BLaER1 treated with 17β-estradiol and CSF1 and Interleukin-3, amounts not matched to agents 10 nM and 100 nM (cell line): ENCODE results near the gene LIPG.

ENCODE experiments used
- H3K27ac ChIP-seq, 11 experiments: shearing (Covaris generic); formaldehyde crosslinking; 2 replicates each; pipeline ENCODE4 v1.8.1; 2022
- H3K27me3 ChIP-seq, 11 experiments: shearing (Covaris generic); formaldehyde crosslinking; 2 replicates each; pipeline ENCODE4 v1.8.1; 2022
- H3K36me3 ChIP-seq, 11 experiments: shearing (Covaris generic); formaldehyde crosslinking; 2 replicates each; pipeline ENCODE4 v1.8.1; 2022
- H3K4me1 ChIP-seq, 10 experiments: shearing (Covaris generic); formaldehyde crosslinking; 2 replicates each; pipeline ENCODE4 v1.8.1; 2022
- H3K4me2 ChIP-seq, 11 experiments: shearing (Covaris generic); formaldehyde crosslinking; 2 replicates each; pipeline ENCODE4 v1.8.1; 2022
- H3K4me3 ChIP-seq, 10 experiments: shearing (Covaris generic); formaldehyde crosslinking; 2 replicates each; pipeline ENCODE4 v1.8.1; 2022
- H3K9ac ChIP-seq, 11 experiments: shearing (Covaris generic); formaldehyde crosslinking; 2 replicates each; pipeline ENCODE4 v1.8.1; 2022
- H3K9me3 ChIP-seq, 11 experiments: shearing (Covaris generic); formaldehyde crosslinking; replicated peaks in 1 of 11; 2 replicates each; pipeline ENCODE4 v1.8.1; 2022
- H4K20me1 ChIP-seq, 11 experiments: shearing (Covaris generic); formaldehyde crosslinking; 2 replicates each; pipeline ENCODE4 v1.8.1; 2022
- Cebpa-rat ChIP-seq, 11 experiments: shearing (Covaris generic); IDR thresholded peaks; 2 replicates each; pipeline ENCODE4 v1.8.1; 2022

The LIPG gene

GRCh38 chr18:49638209-49638785, 76.4 kb downstream of the LIPG start:
- TF ChIP-seq Cebpa-rat (IDR thresholded peaks at IDR 0.05) = no peak
- H3K9me3 ChIP-seq = no peaks in the 10 kb centered on the region
- H3K4me3 ChIP-seq = no peak overlapping the region
- H3K9ac ChIP-seq = no peak overlapping the region
- H3K36me3 ChIP-seq = no peaks in the 10 kb centered on the region
- no peaks in the 10 kb centered on the region for H4K20me1 ChIP-seq
- H3K4me2 ChIP-seq = no peak overlapping the region
- no peaks in the 10 kb centered on the region for H3K27me3 ChIP-seq
- H3K4me1 ChIP-seq = no peaks in the 10 kb centered on the region
- H3K27ac ChIP-seq = no peak overlapping the region

GRCh38 chr18:49638891-49639557, 77.2 kb downstream of the LIPG start:
- H3K4me1 ChIP-seq = no peaks in the 10 kb centered on the region
- no peak overlapping the region for H3K4me3 ChIP-seq
- H3K9me3 ChIP-seq = no peaks in the 10 kb centered on the region
- no peak overlapping the region for H3K9ac ChIP-seq
- H3K4me2 ChIP-seq = no peak overlapping the region
- H3K27me3 ChIP-seq = no peaks in the 10 kb centered on the region
- no peak for TF ChIP-seq Cebpa-rat (IDR thresholded peaks at IDR 0.05)
- H3K36me3 ChIP-seq = no peaks in the 10 kb centered on the region
- no peak overlapping the region for H3K27ac ChIP-seq
- no peaks in the 10 kb centered on the region for H4K20me1 ChIP-seq

GRCh38 chr18:49639643-49640391, 78.0 kb downstream of the LIPG start:
- no peaks in the 10 kb centered on the region for H3K9me3 ChIP-seq
- no peaks in the 10 kb centered on the region for H3K4me1 ChIP-seq
- no peaks in the 10 kb centered on the region for H4K20me1 ChIP-seq
- no peak overlapping the region for H3K9ac ChIP-seq
- no peak overlapping the region for H3K4me2 ChIP-seq
- no peak overlapping the region for H3K4me3 ChIP-seq
- no peaks in the 10 kb centered on the region for H3K36me3 ChIP-seq
- H3K27ac ChIP-seq = no peak overlapping the region
- H3K27me3 ChIP-seq = no peaks in the 10 kb centered on the region
- no peak for TF ChIP-seq Cebpa-rat (IDR thresholded peaks at IDR 0.05)

GRCh38 chr18:49640741-49641140, 78.9 kb downstream of the LIPG start:
- no peak for TF ChIP-seq Cebpa-rat (IDR thresholded peaks at IDR 0.05)
- Histone ChIP-seq H3K4me1 (no peaks in the 10 kb centered on the region), H3K27ac (no peak overlapping the region), H3K36me3 (no peaks in the 10 kb centered on the region), H3K4me3 (no peak overlapping the region), H3K4me2 (no peak overlapping the region), H3K27me3 (no peaks in the 10 kb centered on the region), H3K9me3 (no peaks in the 10 kb centered on the region), H3K9ac (no peak overlapping the region), H4K20me1 (no peaks in the 10 kb centered on the region)

GRCh38 chr18:49645196-49645595, 83.3 kb downstream of the LIPG start:
- no peak overlapping the region for H3K27ac ChIP-seq
- no peak overlapping the region for H3K4me2 ChIP-seq
- no peak overlapping the region for H3K4me3 ChIP-seq
- H3K9ac ChIP-seq = no peak overlapping the region
- H4K20me1 ChIP-seq = no peaks in the 10 kb centered on the region
- H3K27me3 ChIP-seq = no peaks in the 10 kb centered on the region
- no peak for TF ChIP-seq Cebpa-rat (IDR thresholded peaks at IDR 0.05)
- H3K36me3 ChIP-seq = no peaks in the 10 kb centered on the region
- H3K4me1 ChIP-seq = no peaks in the 10 kb centered on the region
- no peaks in the 10 kb centered on the region for H3K9me3 ChIP-seq

GRCh38 chr18:49645841-49646351, 84.0 kb downstream of the LIPG start:
- Histone ChIP-seq H3K4me1 (no peaks in the 10 kb centered on the region), H3K36me3 (no peaks in the 10 kb centered on the region), H3K9ac (no peak overlapping the region), H3K27ac (no peak overlapping the region), H3K4me2 (no peak overlapping the region), H3K9me3 (no peaks in the 10 kb centered on the region), H3K27me3 (no peaks in the 10 kb centered on the region), H3K4me3 (no peak overlapping the region), H4K20me1 (no peaks in the 10 kb centered on the region)
- no peak for TF ChIP-seq Cebpa-rat (IDR thresholded peaks at IDR 0.05)

GRCh38 chr18:49646873-49647272, 85.0 kb downstream of the LIPG start:
- TF ChIP-seq Cebpa-rat (IDR thresholded peaks at IDR 0.05) = no peak
- Histone ChIP-seq H3K4me3 (no peak overlapping the region), H3K4me1 (no peaks in the 10 kb centered on the region), H3K4me2 (no peak overlapping the region), H3K9ac (no peak overlapping the region), H3K27ac (no peak overlapping the region), H3K9me3 (no peaks in the 10 kb centered on the region), H3K36me3 (no peaks in the 10 kb centered on the region), H4K20me1 (no peaks in the 10 kb centered on the region), H3K27me3 (no peaks in the 10 kb centered on the region)

- Histone ChIP-seq H3K9ac (no peak overlapping the region), H4K20me1 (no peaks in the 10 kb centered on the region), H3K36me3 (no peaks in the 10 kb centered on the region), H3K4me1 (no peaks in the 10 kb centered on the region), H3K27ac (no peak overlapping the region), H3K27me3 (no peaks in the 10 kb centered on the region), H3K4me3 (no peak overlapping the region), H3K9me3 (no peaks in the 10 kb centered on the region), H3K4me2 (no peak overlapping the region)
- TF ChIP-seq Cebpa-rat (IDR thresholded peaks at IDR 0.05) = no peak
Observed at GRCh38 chr18:49647496-49648168, 85.8 kb downstream of the LIPG start.

GRCh38 chr18:49648326-49648725, 86.5 kb downstream of the LIPG start:
- Histone ChIP-seq H3K27ac (no peak overlapping the region), H3K4me2 (no peak overlapping the region), H3K9ac (no peak overlapping the region), H3K4me1 (no peaks in the 10 kb centered on the region), H3K4me3 (no peak overlapping the region), H3K9me3 (no peaks in the 10 kb centered on the region), H4K20me1 (no peaks in the 10 kb centered on the region), H3K27me3 (no peaks in the 10 kb centered on the region), H3K36me3 (no peaks in the 10 kb centered on the region)
- TF ChIP-seq Cebpa-rat (IDR thresholded peaks at IDR 0.05) = no peak
